Kidney epithelial cell (primary cell): Measurements from ENCODE around the gene LDLRAD4. TPM values are rescaled to one million over a fixed set of nuclear protein-coding genes. Genes with fewer than 3 reads are reported as not detected.
"Not testable (repeated sequence)": the region's sequence is repeated elsewhere in the genome, so short reads cannot be mapped to it uniquely, and the experiment has no call there.

Experiments used
- DNase-seq: peaks from one replicate; pipeline ENCODE4 v3.0.0-alpha.2; 2010; ENCODE audit warnings: low read depth
- H3K27me3 ChIP-seq: 2 replicates; pipeline ENCODE4 v1.6.0; 2011; ENCODE audit warnings: low read length; ENCODE audit not compliant: control insufficient read depth, insufficient read depth
- H3K36me3 ChIP-seq: 2 replicates; pipeline ENCODE4 v1.5.1; 2011; ENCODE audit warnings: low read length; ENCODE audit not compliant: control insufficient read depth, insufficient read depth
- H3K4me3 ChIP-seq: 2 replicates; pipeline ENCODE4 v1.5.1; 2011; ENCODE audit warnings: low read depth, mild to moderate bottlenecking, control low read depth, low read length
- total RNA-seq: library from RNA; depleted of rRNA; stranded (reverse); fragments of >200 nt; gene quantifications from 2 replicates; pipeline ENCODE4 v1.2.3, GENCODE V29; 2015
- TF ChIP-seq, protein P1 (sequence below): IDR thresholded peaks from 2 replicates; pipeline ENCODE4 v1.5.1; 2011; ENCODE audit warnings: mild to moderate bottlenecking, moderate library complexity, low read length, control low read depth, inconsistent platforms; ENCODE audit not compliant: insufficient read depth, poor library complexity, severe bottlenecking

Gene LDLRAD4
- total RNA-seq, 1 donor from 2014 or later: 5.8 TPM

DNA sequence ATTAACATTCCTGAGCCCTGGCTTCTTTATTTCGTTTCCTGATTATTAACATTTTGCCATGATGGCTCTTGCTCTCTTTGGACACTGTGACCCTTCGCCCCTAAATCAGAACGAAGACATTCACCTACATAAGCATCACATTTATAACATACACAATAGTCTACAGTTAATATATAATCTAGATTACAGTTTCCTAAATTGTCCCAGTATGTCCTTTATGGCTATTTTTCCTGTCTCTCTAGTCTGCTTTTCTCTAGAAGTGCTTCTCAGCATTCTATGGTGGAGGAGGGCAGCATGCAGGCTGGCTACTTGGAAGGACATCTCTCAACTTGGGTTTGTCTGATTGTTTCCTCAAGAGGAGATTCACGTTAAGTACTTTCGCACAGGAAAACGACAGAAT, 457.9 kb downstream of the LDLRAD4 start:
- DNase-seq: no peak
- TF ChIP-seq, protein P1, sequence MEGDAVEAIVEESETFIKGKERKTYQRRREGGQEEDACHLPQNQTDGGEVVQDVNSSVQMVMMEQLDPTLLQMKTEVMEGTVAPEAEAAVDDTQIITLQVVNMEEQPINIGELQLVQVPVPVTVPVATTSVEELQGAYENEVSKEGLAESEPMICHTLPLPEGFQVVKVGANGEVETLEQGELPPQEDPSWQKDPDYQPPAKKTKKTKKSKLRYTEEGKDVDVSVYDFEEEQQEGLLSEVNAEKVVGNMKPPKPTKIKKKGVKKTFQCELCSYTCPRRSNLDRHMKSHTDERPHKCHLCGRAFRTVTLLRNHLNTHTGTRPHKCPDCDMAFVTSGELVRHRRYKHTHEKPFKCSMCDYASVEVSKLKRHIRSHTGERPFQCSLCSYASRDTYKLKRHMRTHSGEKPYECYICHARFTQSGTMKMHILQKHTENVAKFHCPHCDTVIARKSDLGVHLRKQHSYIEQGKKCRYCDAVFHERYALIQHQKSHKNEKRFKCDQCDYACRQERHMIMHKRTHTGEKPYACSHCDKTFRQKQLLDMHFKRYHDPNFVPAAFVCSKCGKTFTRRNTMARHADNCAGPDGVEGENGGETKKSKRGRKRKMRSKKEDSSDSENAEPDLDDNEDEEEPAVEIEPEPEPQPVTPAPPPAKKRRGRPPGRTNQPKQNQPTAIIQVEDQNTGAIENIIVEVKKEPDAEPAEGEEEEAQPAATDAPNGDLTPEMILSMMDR: no peak
- Histone ChIP-seq H3K36me3 (no peaks in the 10 kb centered on the region), H3K27me3 (no peaks in the 10 kb centered on the region), H3K4me3 (no peak overlapping the region)

DNA sequence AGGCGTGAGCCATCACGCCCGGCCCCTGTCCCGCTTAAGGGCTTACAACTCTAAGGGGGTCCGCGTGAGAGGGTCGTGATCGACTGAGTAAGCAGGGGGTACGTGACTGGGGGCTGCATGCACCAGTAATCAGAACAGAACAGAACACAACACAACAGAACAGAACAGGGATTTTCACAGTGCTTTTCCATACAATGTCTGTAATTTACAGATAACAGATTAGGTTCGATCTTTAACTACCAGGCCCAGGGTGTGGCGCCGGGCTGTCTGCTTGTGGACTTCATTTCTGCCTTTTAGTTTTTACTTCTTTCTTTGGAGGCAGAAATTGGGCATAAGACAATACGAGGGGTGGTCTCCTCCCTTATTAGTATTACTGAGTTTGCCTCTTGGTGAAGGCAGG, 458.8 kb downstream of the LDLRAD4 start:
- H3K36me3 ChIP-seq, H3K4me3 ChIP-seq, H3K27me3 ChIP-seq, DNase-seq: not testable (repeated sequence)

DNA sequence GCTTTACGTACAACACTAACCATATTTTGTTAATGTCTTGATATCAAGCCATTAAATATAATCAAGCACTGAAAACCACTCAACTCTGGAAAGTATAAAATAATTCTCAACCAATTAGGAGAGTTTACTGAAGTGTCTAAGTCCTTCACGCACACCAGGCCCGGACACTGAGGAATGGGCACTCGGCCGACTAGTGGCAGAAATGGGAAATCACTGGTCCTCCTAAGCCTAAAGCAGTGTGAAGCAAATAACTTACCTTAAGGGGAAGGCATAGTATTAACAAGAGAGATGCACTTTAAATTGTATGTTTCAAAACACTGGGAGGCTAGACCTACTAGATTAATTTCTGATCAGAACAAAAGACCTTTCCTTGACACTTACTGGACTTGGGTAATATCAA, 462.1 kb downstream of the LDLRAD4 start:
- no peak overlapping the region for H3K4me3 ChIP-seq
- no peaks in the 10 kb centered on the region for H3K36me3 ChIP-seq
- no peaks in the 10 kb centered on the region for H3K27me3 ChIP-seq
- TF ChIP-seq, protein P1: peak; percentile 29
- DNase-seq: no peak

DNA sequence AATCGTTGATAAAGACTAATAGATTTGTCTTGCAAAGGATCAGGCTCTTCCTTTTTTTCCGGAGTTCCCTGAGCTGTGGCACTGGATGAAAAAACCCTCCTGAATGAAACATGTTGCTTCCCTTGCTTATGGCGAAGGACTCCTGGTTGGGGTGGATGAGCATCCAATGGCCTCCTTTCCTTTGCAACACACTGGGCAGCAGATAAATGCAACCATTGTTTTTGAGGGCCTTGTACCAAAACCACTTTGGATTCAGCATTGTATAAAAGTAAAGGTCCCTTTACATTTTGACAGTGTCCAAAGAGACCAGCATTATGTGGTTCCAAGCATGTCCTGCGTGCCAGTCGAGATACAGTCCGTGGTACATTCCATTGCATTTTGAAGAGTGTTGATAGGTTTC, 463.1 kb downstream of the LDLRAD4 start:
- Histone ChIP-seq H3K27me3 (no peaks in the 10 kb centered on the region), H3K4me3 (no peak overlapping the region), H3K36me3 (no peaks in the 10 kb centered on the region)
- TF ChIP-seq, protein P1: no peak
- no peak for DNase-seq

DNA sequence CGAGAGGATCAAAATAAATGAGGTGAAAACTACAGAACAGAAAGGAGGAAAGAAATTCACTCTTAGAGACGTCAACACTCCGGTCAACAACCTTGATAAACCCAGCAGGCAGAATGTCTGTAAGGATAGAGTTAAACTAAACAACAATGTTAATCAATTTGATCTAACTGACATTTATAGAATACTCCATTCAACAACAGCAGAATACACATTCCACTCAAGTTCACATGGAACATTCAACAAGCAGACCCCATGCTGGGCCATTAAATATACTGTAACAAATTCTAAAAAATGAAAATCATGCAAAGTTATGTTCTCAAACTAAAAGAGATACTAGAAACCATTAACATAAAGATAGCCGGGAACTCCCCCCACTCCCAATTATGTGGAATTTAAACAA, 466.0 kb downstream of the LDLRAD4 start:
- Histone ChIP-seq H3K4me3 (no peak overlapping the region), H3K27me3 (no peaks in the 10 kb centered on the region), H3K36me3 (no peaks in the 10 kb centered on the region)
- TF ChIP-seq, protein P1: no peak
- no peak for DNase-seq

DNA sequence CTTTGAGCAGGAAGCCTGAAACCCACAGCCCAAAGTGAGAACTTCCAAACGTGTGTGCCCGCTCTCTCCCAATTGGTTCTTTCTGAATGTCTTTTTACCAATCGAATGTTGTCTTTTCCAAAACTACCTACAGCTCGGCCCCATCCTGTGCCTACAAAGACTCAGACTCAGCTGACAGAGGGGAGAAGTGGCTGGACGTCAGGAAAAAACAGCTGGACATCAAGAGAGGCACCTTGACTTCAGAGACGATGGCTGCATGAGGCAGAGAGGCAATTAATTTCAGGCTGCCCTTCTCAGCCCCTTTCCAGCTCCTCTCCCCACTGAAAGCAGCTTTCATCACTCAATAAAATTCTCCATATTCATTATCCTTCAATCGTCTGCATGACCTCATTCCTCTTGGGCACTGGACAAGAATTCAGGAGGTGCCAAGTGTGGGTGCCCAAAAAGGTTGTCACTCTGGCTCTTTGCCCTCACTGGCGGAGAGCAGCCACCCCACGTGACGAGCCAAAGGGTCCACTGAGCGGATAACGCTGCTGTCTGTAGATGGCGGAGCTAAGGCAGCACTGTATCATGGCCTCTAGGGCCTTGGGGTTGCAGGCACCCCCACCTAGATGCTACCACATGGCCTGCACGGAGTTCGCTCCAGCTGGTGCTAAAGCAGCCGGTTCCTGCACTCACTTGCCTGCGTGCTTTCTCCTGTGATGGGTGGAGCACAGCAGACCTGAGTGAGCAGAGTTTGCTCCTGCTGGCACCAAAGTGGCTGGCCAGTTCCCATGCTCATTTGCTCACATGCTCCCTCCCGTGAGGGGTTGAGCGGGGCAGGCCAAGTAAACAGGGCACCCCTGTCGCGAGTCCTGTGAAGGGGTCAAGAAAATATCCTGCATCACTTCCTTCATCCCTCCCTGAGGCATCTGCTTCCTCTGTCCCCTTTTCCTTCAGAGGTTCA, 469.9 kb downstream of the LDLRAD4 start:
- H3K36me3 ChIP-seq: no peaks in the 10 kb centered on the region
- no peaks in the 10 kb centered on the region for H3K27me3 ChIP-seq
- no peak for DNase-seq
- H3K4me3 ChIP-seq: no peak overlapping the region
- TF ChIP-seq, protein P1: no peak

DNA sequence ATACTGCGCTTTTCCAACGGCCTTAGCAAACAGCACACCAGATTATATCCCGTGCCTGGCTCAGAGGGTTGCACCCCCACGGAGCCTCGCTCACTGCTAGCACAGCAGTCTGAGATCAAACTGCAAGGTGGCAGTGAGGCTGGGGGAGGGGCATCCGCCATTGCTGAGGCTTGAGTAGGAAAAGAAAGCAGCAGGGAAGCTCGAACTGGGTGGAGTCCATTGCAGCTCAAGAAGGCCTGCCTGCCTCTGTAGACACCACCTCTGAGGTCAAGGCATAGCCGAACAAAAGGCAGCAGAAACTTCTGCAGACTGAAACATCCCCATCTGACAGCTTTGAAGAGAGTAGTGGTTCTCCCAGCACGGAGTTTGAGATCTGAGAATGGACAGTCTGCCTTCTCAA, 471.5 kb downstream of the LDLRAD4 start:
- DNase-seq, H3K36me3 ChIP-seq, H3K27me3 ChIP-seq, H3K4me3 ChIP-seq: not testable (repeated sequence)

DNA sequence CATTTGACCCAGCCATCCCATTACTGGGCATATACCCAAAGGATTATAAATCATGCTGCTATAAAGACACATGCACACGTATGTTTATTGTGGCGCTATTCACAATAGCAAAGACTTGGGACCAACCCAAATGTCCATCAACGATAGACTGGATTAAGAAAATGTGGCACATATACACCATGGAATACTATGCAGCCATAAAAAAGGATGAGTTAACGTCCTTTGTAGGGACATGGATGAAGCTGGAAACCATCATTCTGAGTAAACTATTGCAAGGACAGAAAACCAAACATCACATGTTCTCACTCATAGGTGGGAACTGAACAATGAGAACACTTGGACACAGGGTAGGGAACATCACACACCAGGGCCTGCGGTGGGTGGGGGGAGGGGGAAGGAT, 476.8 kb downstream of the LDLRAD4 start:
- not testable (repeated sequence) for H3K27me3 ChIP-seq, H3K4me3 ChIP-seq, DNase-seq, H3K36me3 ChIP-seq
